ENCODE measurements around the gene CDKAL1. TPM values are rescaled to one million over a fixed set of nuclear protein-coding genes. Genes with fewer than 3 reads are reported as not detected.

The CDKAL1 gene
- total RNA-seq, 4 donors from 2014 or later, result 24.7 to 32.8 (median 29.8) TPM

GRCh38 chr6:21265034-21265729 is 730.9 kb downstream of the CDKAL1 start:
- Histone ChIP-seq H3K36me3 (no peaks in the 10 kb centered on the region), H3K9me3 (no peaks in the 10 kb centered on the region), H3K27me3 (no peaks in the 10 kb centered on the region), H3K4me1 (no peaks in the 10 kb centered on the region), H3K4me3 (replicated peaks in 1 of 3) (no peak overlapping the region), H3K27ac (no peak overlapping the region)
- no peak for DNase-seq
- TF ChIP-seq POLR2A (IDR thresholded peaks at IDR 0.05) (no peak), CTCF (IDR thresholded peaks at IDR 0.05) (no peak)
- intact Hi-C loops (cut with DNase I), result no loop called here
- 87 to 98% methylated on average over 4 of the region's 4 CpGs for WGBS, 2 donors

- H3K4me3 ChIP-seq (replicated peaks in 1 of 3), result no peak overlapping the region
- no peaks in the 10 kb centered on the region for H3K9me3 ChIP-seq
- no peaks in the 10 kb centered on the region for H3K4me1 ChIP-seq
- WGBS, 2 donors, result 85 to 90% methylated on average over 2 of the region's 2 CpGs
- no peaks in the 10 kb centered on the region for H3K36me3 ChIP-seq
- intact Hi-C loops (cut with DNase I), result no loop called here
- no peak for DNase-seq
- no peak overlapping the region for H3K27ac ChIP-seq
- H3K27me3 ChIP-seq, result no peaks in the 10 kb centered on the region
- TF ChIP-seq POLR2A (IDR thresholded peaks at IDR 0.05), result no peak
- TF ChIP-seq CTCF (IDR thresholded peaks at IDR 0.05), result no peak
Observed at GRCh38 chr6:21265730-21266044, 731.4 kb downstream of the CDKAL1 start.

GRCh38 chr6:21270636-21271201 is 736.5 kb downstream of the CDKAL1 start:
- H3K27ac ChIP-seq, result no peak overlapping the region
- H3K4me3 ChIP-seq (replicated peaks in 1 of 3), result no peak overlapping the region
- intact Hi-C loops (cut with DNase I), result no loop called here
- no peaks in the 10 kb centered on the region for H3K27me3 ChIP-seq
- H3K4me1 ChIP-seq, result no peaks in the 10 kb centered on the region
- 78% methylated on average over 14 of the region's 14 CpGs for WGBS, 2 donors
- DNase-seq, result no peak
- H3K9me3 ChIP-seq, result no peaks in the 10 kb centered on the region
- no peaks in the 10 kb centered on the region for H3K36me3 ChIP-seq
- TF ChIP-seq CTCF (IDR thresholded peaks at IDR 0.05) (no peak), POLR2A (IDR thresholded peaks at IDR 0.05) (no peak)

- 82 to 83% methylated on average over 7 of the region's 7 CpGs for WGBS, 2 donors
- intact Hi-C loops (cut with DNase I), result no loop called here
Observed at GRCh38 chr6:21271428-21272155, 737.3 kb downstream of the CDKAL1 start.

More at GRCh38 chr6:21271428-21272155, 737.3 kb downstream of the CDKAL1 start:
- TF ChIP-seq CTCF (IDR thresholded peaks at IDR 0.05), result no peak
- TF ChIP-seq POLR2A (IDR thresholded peaks at IDR 0.05), result no peak
- Histone ChIP-seq H3K9me3 (no peaks in the 10 kb centered on the region), H3K27me3 (no peaks in the 10 kb centered on the region), H3K27ac (no peak overlapping the region), H3K4me1 (no peaks in the 10 kb centered on the region), H3K36me3 (no peaks in the 10 kb centered on the region), H3K4me3 (replicated peaks in 1 of 3) (no peak overlapping the region)
- no peak for DNase-seq
